ENCODE data around the gene RPA1. TPM values are rescaled to one million over a fixed set of nuclear protein-coding genes. Genes with fewer than 3 reads are reported as not detected.

The RPA1 gene
- total RNA-seq, 1 experiment from 2014 or later: 60.3 TPM

- DNase-seq (ENCODE audit: unreplicated experiment): no peak
- POLR2A ChIA-PET: no interaction called here
- Mint-ChIP-seq H3K9me3 (ENCODE audit: unreplicated experiment) (no peaks in the 10 kb centered on the region), H3K4me1 (ENCODE audit: insufficient read depth, unreplicated experiment) (no peaks in the 10 kb centered on the region), H3K27ac (ENCODE audit: low read depth, unreplicated experiment) (no peak overlapping the region), H3K4me3 (ENCODE audit: unreplicated experiment) (no peak overlapping the region), H3K27me3 (ENCODE audit: insufficient read depth, unreplicated experiment) (no peaks in the 10 kb centered on the region), H3K36me3 (ENCODE audit: insufficient read depth, unreplicated experiment) (no peaks in the 10 kb centered on the region)
- BruUV-seq (replicated peaks): no TSS peak
- intact Hi-C loops (cut with micrococcal nuclease): no loop called here
- TF ChIP-seq, protein P1, sequence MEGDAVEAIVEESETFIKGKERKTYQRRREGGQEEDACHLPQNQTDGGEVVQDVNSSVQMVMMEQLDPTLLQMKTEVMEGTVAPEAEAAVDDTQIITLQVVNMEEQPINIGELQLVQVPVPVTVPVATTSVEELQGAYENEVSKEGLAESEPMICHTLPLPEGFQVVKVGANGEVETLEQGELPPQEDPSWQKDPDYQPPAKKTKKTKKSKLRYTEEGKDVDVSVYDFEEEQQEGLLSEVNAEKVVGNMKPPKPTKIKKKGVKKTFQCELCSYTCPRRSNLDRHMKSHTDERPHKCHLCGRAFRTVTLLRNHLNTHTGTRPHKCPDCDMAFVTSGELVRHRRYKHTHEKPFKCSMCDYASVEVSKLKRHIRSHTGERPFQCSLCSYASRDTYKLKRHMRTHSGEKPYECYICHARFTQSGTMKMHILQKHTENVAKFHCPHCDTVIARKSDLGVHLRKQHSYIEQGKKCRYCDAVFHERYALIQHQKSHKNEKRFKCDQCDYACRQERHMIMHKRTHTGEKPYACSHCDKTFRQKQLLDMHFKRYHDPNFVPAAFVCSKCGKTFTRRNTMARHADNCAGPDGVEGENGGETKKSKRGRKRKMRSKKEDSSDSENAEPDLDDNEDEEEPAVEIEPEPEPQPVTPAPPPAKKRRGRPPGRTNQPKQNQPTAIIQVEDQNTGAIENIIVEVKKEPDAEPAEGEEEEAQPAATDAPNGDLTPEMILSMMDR (IDR thresholded peaks at IDR 0.05; ENCODE audit: unreplicated experiment): no peak
- CTCF ChIA-PET: interaction anchor here (0.8 kb wide), 1 partner anchor 10 kb away, joined by 6 read pairs; no protein-coding TSS in a partner anchor
Measured at GRCh38 chr17:1947743-1948516, 118.1 kb downstream of the RPA1 start.

DNA sequence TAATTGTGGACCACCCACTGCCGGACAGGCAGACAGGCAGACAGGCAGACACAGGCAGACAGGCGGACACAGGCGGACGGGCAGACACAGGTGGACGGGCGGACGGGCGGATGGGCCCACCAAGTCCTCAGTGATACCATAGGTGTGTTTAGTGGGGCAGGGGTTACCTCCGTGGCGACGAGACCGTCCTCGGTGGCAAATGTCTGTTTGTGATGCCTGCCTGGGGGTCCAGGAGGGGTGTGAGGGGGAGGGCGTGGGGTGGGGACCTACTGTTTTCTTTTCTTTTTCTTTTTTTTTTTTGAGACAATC lies 118.7 kb downstream of the RPA1 start:
- Mint-ChIP-seq H3K4me3 (ENCODE audit: unreplicated experiment) (no peak overlapping the region), H3K36me3 (ENCODE audit: insufficient read depth, unreplicated experiment) (no peaks in the 10 kb centered on the region), H3K27me3 (ENCODE audit: insufficient read depth, unreplicated experiment) (no peaks in the 10 kb centered on the region), H3K4me1 (ENCODE audit: insufficient read depth, unreplicated experiment) (no peaks in the 10 kb centered on the region), H3K27ac (ENCODE audit: low read depth, unreplicated experiment) (no peak overlapping the region), H3K9me3 (ENCODE audit: unreplicated experiment) (no peaks in the 10 kb centered on the region)
- TF ChIP-seq, protein P1 (IDR thresholded peaks at IDR 0.05; ENCODE audit: unreplicated experiment): no peak
- no TSS peak for BruUV-seq (replicated peaks)
- DNase-seq (ENCODE audit: unreplicated experiment): no peak
- intact Hi-C loops (cut with micrococcal nuclease): no loop called here
- CTCF ChIA-PET: no interaction called here
- POLR2A ChIA-PET: no interaction called here

Other genes starting within 250 kb of the RPA1 start
- 3.1 and 5.6 TPM in 2 replicates for gene SLC43A2, start 201.2 kb upstream of the RPA1 start, total RNA-seq (2022)
- gene SCARF1, start 184.3 kb upstream of the RPA1 start, total RNA-seq (2022): 0.40 and 0.47 TPM in 2 replicates
- 1.6 and 2.6 TPM in 2 replicates for gene RILP, start 180.1 kb upstream of the RPA1 start, total RNA-seq (2022)
- 239 and 261 TPM in 2 replicates for gene PRPF8, start 145.1 kb upstream of the RPA1 start, total RNA-seq (2022)
- gene TLCD2, start 119.6 kb upstream of the RPA1 start, total RNA-seq (2022): 2.5 and 4.0 TPM in 2 replicates
- 17.4 and 19.4 TPM in 2 replicates for gene WDR81, start 105.3 kb upstream of the RPA1 start, total RNA-seq (2022)
- 0.56 and 0.66 TPM in 2 replicates for gene SERPINF2, start 87.1 kb upstream of the RPA1 start, total RNA-seq (2022)
- 1.8 TPM in 1 of 2 replicates, not detected in the other for gene SERPINF1, start 67.9 kb upstream of the RPA1 start, total RNA-seq (2022)
- gene SMYD4, start 103 bp upstream of the RPA1 start, total RNA-seq (2022): 8.3 and 13.6 TPM in 2 replicates
- gene RTN4RL1, start 195.3 kb downstream of the RPA1 start, total RNA-seq (2022): 2.9 and 3.6 TPM in 2 replicates
- gene DPH1, start 200.1 kb downstream of the RPA1 start, total RNA-seq (2022): 29.7 and 45.2 TPM in 2 replicates
- gene OVCA2, start 212.0 kb downstream of the RPA1 start, total RNA-seq (2022): 28.8 and 33.5 TPM in 2 replicates
- 0.59 and 1.0 TPM in 2 replicates for gene HIC1, start 225.1 kb downstream of the RPA1 start, total RNA-seq (2022)